Epithelial cell of proximal tubule (primary cell): ENCODE measurements around the gene GALNT18. TPM values are rescaled to one million over a fixed set of nuclear protein-coding genes. Genes with fewer than 3 reads are reported as not detected.

Source experiments
- DNase-seq: peaks from one replicate; pipeline ENCODE4 v3.0.0-alpha.2; 2011; ENCODE audit warnings: low read depth
- H3K4me3 ChIP-seq: 2 replicates; pipeline ENCODE4 v1.5.1; 2011; ENCODE audit warnings: low read depth, mild to moderate bottlenecking, low read length
- total RNA-seq: library from RNA; depleted of rRNA; stranded (reverse); fragments of >200 nt; gene quantifications from 2 replicates; pipeline ENCODE4 v1.2.3, GENCODE V29; 2015
- TF ChIP-seq, protein P1 (sequence below): conservative IDR thresholded peaks from 2 replicates; pipeline ENCODE4 v1.5.1; 2012; ENCODE audit warnings: low read depth, mild to moderate bottlenecking, low read length

GALNT18 gene
- total RNA-seq, 1 donor from 2014 or later = 7.8 TPM

DNA sequence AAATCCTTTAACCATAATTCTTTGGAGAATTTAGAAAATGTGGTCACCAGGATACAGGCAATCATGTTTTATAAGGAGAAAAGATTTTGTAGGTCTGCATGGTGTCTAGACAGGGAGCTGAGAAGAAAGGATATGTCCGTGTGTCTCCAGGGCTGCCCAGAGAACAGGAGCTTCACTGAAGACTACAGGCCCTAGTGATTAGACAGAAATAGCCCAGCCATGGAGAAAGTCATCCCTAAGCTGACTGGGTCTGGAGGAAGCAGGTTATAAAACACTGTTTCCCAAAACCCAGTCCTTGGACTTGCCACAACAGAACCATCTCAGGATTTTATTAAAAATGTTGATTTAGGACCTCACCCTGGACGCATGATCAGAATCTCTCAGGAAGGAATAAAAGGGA is 84.4 kb downstream of the GALNT18 start:
- TF ChIP-seq, protein P1, sequence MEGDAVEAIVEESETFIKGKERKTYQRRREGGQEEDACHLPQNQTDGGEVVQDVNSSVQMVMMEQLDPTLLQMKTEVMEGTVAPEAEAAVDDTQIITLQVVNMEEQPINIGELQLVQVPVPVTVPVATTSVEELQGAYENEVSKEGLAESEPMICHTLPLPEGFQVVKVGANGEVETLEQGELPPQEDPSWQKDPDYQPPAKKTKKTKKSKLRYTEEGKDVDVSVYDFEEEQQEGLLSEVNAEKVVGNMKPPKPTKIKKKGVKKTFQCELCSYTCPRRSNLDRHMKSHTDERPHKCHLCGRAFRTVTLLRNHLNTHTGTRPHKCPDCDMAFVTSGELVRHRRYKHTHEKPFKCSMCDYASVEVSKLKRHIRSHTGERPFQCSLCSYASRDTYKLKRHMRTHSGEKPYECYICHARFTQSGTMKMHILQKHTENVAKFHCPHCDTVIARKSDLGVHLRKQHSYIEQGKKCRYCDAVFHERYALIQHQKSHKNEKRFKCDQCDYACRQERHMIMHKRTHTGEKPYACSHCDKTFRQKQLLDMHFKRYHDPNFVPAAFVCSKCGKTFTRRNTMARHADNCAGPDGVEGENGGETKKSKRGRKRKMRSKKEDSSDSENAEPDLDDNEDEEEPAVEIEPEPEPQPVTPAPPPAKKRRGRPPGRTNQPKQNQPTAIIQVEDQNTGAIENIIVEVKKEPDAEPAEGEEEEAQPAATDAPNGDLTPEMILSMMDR = no peak
- no peak overlapping the region for H3K4me3 ChIP-seq
- DNase-seq = no peak

DNA sequence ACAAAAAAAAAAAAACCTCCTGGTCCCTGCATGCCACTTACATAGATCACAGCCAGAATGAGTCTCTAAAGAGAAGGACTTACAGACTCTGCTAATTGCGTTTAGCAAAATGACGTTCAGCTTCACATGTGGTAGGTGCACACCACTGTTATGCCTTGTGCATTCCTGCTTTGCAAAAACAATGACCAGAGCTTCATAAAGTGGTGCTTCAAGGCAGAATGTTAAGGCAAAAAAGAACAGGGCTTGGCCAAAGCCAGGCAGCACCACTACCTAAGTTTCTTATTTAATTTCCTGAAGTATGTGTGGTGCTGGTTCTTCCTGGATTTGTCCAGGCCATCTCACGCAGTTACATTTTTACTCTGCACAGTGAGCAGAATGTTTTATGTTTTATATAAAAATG is 85.2 kb downstream of the GALNT18 start:
- TF ChIP-seq, protein P1 = no peak
- no peak overlapping the region for H3K4me3 ChIP-seq
- DNase-seq = no peak

GRCh38 chr11:11535611-11536010 is 86.2 kb downstream of the GALNT18 start:
- no peak for DNase-seq
- no peak overlapping the region for H3K4me3 ChIP-seq
- TF ChIP-seq, protein P1 = no peak

DNA sequence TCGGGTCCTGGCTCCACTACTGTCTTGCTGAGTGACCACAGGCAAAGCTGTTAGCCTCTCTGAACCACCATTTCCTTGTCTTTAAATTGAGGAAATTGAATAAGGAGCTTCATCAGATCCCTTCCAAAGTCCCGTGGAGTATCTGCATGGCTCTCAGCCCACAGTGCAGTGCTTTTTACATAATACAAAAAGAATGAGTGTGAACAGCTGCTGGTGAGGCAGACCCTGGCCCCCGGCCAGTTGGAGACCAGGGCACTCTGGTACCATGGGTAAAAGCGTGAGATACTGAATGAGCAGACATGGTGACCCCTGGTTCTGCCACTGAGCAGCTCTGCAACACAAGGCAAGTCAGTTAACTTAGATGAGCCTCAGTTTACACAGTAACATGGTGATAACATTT is 86.8 kb downstream of the GALNT18 start:
- no peak for DNase-seq
- H3K4me3 ChIP-seq = no peak overlapping the region
- TF ChIP-seq, protein P1 = no peak

- TF ChIP-seq, protein P1 = no peak
- DNase-seq = no peak
- H3K4me3 ChIP-seq = no peak overlapping the region
These were observed 88.1 kb downstream of the GALNT18 start for GRCh38 chr11:11533751-11534150.

DNA sequence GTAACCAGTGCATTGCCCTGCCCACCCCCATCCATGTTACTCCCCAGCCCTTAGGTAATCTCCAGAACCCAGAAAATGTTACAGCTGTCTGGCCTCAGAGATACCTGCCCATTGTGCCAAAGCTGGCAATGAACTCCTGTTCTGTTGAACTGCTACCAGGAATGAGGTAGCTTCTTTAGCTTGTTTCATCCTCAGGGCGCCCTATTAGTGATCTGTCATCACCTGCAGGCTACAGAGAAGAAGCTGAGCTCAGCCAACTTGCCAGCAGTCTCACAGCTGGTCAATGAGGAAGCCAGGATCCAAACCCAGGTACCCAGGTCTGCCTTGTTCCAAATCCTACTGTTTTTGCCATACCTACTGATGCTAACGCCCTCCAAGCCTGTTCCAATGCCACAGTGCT is 88.7 kb downstream of the GALNT18 start:
- DNase-seq = no peak
- TF ChIP-seq, protein P1 = no peak
- no peak overlapping the region for H3K4me3 ChIP-seq

- no peak for DNase-seq
- TF ChIP-seq, protein P1 = no peak
- no peak overlapping the region for H3K4me3 ChIP-seq
These were observed 89.2 kb downstream of the GALNT18 start for GRCh38 chr11:11532574-11532973.
